G401.6 (cell line): ENCODE data around the gene RAB35.

Source experiments
- FAIRE-seq: peaks from 2 replicates; lab custom pipeline; 2012; peaks lifted over from hg19 to GRCh38; lab: Jason Lieb, UNC

Gene RAB35

DNA sequence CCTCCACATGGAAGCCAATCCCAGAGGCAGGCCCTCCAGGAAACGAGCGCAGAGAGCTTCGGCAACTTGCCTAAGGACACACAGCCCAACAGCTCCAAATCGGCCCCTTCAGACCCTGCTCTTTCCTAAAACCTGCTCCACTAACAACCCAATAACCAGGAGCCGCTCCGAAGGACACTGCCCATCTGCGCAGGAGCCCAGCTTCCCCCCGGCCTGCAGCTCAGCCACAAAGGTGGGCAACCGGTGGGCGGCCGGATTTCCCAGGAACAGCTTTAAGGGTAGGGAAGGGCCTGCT lies 13.6 kb downstream of the RAB35 start:
- FAIRE-seq = no peak

DNA sequence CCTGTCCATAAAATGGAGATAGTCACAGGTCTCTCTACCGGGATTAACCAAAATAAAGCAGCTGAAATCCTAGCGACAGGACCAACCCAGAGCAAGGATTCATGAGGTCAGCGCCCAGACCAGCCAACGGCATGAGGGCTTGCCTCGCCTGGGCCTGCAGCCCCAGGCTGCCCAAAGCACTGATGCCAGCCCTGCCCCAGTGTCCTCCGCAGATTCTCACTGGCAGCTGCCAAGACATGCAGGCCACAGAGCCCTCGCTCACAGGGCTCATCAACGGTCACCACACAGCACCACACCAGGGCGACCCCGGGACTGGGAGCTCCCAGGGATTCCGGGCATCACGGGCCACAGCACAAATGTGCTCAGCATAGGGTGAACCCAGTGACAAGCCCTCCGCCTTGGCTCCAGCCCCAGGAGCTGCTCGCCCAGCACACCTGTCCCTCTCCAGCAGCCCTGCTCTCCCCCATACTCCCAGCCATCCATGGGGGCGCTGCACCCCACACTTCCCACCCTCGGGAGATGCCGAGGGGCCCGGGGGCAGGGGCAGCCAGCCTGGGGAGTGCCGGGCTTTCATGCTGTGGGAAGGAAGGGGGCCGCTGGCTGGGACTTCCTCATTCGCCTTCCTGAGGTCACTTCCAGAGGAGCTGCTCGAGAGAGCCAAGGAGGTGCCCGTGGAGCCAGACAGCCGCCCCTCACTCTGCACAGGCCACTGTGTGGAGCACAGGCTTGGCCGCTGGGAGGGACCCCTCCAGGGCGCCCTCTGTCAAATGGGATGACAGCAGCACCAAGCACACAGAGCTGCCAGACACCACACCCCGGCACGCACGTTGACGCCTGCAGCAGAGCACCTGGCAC lies 14.1 kb downstream of the RAB35 start:
- no peak for FAIRE-seq

DNA sequence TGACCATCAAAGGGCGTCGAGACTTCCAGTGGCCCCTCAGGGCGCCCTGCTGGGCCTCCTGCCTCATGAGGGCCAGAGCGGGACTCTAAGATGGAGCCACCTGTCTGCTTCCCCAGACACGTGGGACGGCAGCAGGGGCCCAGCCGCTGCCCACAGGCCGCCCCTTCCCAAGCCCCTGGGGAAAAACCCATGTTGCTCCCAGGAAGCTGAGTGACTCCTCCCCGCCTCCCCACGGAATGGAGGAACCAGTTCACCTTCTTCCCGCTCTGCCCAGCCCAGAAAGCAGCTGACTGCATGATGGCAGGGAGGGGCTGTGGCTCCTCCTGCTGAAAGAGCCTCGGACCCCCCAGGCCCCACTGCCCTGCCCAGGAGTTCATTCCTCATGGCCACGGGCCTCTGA lies 14.9 kb downstream of the RAB35 start:
- no peak for FAIRE-seq

DNA sequence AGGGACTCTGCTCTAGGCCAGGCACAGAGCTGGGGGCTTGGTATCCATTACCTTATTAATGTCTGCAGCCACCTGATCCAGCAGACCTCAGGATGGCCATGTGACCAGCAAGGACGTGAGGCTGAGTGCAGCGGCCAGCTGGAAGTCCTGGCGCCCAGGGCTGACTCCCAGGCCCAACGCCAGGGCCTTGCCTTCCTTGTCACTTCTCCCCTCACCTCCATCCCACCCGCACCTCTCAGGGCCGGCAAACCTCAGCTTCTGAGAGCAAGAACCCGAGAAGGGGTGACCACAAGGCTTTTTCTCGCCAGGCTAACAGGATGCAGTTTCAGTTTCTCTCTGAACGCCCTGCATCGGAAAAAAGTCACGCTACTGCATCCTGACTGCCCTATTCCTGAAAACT lies 15.4 kb downstream of the RAB35 start:
- FAIRE-seq = no peak

DNA sequence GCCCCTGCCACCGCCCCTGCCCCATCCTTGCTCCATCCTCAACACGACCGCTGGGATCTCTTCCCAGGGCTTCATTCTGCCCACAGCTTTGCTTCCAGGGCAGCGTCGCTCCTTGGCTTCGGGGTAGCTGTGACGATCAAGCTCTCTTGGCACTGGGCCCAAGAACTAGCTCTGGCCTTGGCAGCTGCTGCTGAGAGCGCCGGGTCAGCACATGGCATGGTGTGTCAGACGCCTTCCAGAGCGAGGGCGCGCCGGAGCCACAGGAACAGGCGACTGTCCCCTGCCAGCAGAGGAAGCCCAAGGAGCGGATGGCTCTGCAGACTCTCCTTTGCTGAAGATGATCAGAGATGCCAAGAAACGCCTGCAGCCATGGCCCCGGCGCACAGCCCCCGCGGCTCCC lies 15.9 kb downstream of the RAB35 start:
- no peak for FAIRE-seq

DNA sequence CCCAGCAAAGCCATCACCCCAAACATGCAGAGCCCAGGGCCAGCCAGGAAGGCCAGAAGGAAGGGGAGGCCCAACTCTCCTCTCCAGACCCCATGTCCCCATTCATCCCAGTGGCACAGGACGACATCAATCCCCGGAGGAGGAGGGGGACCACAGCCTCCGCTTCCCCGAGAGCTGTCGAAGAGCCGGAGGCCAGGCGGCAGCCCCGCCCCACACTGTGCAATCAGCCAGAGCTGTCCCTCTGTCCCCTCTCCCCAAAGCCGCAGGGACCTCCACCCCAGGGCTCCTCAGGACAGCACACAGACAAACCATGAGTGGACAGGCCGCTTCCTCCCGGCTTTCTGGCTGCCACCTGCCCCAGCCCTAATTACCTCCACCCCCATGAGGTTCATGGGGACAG lies 16.8 kb downstream of the RAB35 start:
- no peak for FAIRE-seq

DNA sequence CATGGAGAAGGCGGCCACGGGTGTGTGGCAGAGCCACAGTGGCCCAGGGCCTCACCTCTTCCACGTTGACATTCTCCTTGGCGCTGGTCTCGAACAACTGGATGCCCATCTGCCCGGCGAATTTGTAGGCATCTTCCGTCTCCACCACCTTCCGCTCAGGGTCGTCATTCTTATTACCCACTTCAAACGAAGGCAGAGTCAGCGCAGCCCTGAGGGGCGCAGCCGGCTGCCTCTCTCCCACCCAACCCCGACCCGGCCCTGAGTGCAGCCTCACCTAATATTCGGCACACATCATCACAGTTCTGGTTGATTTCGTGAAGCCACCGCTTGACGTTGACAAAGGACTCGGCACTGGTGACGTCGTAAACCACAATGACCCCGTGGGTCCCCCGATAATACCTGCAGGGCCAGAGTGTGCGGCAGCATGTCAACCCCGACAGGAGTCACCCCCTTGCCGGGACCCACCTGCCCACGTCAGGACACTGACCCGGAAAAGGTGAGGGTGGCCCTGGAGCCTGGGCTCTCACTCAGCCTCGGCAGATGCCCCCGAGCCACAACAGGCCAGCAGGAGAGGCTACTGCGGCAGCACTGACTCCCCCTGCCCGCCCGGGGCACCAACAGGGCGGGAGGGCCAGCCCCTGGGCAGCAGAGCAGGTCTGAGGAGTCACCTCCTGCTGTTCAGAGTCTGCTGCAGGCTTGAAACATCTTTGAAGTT lies 17.6 kb downstream of the RAB35 start:
- FAIRE-seq = no peak

DNA sequence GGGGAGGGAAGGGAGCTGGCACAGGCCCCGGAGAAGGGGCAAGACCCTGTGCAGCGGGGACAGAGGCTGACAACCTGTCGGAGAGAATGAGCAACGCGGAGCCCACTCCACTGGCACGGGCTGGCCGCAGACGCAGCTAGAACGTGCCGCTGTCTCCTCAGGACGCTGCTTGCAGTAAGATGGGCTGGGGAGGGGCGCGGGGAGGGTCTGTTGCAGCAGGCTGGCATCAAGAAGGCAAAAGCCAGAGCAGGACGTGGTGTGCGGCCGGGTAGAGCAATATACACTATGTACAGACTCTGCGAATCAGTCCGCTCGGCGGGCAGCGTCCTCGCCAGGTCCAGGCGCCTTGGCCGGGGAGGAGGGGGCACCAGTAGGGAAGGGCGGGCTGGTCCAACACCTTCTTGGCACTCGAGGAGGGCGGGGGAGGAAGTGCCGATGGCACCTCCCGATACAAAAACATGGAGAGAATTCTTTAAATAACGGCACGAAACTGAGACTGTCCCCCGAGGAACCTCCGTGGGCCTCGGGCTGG lies 19.8 kb downstream of the RAB35 start:
- FAIRE-seq = no peak

DNA sequence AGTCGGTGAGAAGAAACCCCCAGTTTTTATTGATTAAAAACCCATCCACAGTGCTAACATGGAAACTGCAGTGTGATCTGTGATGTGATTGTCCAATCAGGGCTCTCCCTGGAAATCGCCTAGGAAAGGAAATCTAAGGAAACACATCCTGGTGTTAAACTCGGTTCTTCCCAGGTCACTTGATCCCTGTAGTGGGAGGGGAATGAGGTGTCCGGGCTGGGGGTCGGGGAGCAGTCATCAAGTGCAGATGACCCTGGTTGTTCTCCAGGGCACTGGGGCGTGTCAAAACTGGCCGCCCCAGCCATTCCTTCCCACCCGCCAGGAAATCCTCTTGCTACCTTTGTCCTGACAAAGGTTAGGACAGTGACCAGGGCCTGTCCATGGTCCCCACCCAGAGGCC lies 20.8 kb downstream of the RAB35 start:
- no peak for FAIRE-seq

DNA sequence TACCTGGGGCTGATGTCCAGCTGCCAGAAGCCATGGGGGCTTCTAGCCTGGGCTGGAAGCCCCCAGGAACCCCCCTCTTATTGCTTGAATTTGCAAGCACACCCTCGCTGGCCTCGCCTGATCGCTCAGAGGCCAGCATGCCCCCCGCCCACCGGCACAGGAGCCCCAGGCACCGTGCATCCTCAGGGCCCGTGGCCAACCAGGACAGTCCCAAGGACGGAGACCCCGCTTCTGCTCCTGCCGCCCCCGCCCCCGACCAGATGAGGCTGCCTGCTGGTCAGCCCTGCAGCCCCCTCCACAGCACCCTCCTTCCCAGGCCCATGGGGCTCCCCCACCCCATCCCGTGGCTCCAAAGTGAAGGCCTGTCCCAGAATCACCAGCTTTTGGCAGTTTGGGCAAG lies 21.2 kb downstream of the RAB35 start:
- no peak for FAIRE-seq

DNA sequence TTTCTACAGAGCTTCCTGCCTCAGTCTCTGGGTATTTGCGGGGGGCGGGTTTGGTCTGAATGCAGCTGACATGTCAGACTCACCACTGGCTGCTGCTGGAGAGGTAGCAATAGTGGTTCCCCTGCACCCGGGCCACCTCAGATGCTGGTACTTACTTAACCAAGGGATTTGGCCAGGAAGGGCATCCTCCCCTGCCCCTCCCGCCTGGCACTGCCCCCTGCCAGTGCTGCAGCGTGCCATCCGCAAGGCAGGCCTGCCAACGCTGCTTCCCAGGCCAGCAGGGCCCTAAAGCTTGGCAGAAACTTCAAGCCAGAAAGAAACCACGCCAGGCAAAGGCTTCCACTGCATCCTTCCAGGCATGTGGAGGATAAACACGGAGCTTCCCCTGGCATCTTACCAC lies 22.1 kb downstream of the RAB35 start:
- no peak for FAIRE-seq

DNA sequence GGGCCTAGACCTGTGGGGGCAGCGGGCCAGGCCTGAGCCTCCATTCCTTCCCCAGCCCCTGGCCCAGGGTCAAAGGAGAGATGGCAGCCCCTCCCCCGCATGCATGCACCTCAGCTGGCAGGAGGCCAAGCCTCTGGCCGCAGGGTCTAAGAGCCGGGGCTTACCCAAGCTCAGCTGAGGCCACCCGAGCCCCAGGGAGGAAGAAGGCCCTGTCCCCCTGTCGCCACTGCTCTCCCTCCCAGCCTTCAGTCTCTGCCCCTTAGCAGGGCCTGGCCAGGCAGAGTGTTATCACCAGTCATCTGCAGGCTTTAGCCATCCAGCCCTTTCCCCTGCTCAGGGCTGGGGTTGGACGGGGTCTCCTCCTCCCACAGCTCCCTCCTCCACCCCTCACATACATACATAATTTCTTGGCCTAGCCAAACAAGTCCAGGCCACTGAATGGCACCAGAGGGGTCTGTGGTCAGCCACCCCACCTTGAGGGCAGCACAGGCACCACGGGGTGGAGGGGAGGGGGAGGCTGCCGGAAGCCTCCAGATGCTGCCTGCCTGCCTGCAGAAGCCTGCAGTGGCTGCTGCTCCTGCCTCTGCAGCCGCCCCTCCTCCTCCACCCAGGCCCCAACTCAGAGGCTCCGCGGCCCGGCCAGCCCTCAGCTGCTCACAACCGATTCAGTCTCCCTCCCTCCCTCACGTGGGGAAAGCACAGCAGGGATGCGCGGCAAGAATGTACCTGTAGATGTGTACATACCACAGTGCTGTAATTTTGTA lies 22.8 kb downstream of the RAB35 start:
- no peak for FAIRE-seq

DNA sequence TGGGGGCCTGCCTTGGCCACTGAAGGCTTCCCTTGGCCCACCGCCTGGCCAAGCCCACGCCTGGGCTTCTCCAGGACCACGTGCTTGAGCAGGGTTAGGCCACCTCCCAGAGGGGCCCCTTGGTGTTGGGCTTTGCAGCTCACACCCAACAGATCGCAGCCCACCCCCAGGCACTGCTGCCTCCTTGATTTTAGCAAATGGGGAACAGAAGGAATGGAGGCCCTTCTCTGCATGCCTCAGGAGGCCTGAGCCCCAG lies 23.3 kb downstream of the RAB35 start:
- no peak for FAIRE-seq

DNA sequence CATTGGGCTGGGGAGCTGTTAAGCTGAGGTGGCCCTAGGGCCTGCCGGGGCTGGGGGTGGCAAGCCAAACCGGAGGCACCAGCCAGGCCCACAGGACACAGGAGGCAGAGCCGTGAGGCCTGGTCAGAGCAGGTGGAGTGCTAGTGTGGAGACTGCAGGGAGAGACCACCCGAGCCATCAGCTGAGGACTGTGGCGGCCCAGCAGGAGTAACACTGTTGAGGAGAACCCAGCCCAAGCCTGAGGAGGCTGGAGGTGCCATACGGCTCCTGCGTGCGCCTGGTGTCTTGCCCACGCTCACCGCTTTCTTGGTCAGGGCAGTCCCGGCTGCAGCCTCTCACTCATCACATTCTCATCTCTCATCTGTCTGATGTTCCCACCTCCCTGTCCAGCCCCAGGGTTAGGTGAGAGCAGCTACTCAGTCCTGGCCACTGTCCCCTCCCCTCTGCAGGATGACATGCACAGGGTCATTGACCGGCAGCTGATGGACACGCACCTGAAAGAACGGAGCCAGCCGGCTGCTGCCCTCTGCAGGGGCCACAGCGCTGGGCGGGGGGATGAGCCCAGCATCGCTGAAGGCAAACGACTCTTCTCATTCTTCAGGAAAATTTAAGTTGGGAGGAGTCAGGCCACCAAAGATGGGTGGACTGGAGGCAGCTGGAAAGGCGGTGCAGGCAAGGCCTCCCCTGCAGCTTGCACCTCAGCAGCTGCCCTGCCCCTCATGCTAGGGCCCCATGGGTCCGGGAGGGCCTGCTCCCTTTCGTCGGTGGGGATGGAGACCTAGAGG lies 23.8 kb downstream of the RAB35 start:
- FAIRE-seq = no peak

DNA sequence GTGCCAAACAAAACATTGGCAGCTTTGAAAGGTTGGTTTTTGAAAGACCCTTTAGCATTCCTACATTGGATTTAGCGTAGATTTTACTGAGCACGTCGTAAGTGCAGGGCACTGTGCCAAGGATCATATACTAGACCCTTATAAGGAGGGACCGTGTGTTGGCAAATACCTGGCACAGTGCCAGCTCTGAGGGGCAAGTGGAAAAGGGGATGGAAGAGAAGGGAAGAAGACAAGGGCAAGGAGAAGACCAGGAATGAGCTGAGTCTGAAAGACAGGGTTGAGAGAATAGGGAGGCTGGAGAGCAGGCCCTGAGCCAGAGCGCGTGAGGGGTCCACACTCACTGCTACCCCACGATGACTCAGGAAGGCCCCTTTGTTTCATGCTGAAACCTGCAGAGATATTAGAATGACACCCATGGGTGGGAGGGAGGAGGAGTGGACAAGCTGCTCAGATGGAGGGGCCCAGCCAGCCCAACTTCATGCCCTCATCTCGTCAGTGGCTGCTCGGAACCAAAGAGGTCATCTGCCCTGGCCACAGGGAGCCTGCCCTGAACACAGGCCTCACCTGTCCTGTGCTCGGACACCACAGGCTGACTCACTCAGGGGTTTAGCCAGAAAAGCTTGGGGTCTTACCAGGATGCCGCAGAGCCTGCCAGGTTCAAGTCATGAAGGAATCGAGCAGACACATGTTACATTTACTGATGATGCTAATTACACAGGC lies 25.0 kb downstream of the RAB35 start:
- no peak for FAIRE-seq

DNA sequence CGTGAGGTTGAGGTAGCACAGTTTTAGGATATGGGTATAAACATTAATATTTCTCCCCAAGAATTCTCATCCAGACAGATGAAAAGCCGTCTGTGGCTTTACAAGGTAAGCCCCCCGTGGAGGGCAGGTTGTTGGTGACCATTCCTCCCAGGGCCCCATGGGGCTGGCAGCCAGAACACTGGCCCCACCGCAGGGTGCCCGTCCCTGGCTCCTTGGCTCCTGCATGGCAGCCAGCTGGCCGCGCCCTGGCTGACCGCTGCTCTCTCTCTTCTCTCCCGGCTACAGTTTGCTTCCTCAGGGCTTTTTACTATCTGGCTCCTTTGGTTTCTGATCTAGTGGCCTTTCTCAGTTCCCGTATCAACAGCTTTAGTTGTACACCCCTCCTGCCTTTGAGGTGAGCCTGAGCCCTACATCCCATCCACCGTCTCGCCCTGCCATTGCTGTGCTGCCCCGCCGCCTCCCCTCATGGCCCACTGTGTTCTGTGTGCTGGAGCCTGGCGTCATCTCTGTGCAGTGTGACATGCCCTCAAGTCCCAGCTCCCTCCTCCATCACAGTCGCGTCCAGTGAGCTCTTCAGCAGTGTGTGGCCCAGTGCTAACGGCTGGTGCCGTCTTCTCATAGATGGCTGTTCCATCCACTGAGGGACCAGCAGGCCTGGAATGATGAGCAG lies 25.8 kb downstream of the RAB35 start:
- FAIRE-seq = no peak

DNA sequence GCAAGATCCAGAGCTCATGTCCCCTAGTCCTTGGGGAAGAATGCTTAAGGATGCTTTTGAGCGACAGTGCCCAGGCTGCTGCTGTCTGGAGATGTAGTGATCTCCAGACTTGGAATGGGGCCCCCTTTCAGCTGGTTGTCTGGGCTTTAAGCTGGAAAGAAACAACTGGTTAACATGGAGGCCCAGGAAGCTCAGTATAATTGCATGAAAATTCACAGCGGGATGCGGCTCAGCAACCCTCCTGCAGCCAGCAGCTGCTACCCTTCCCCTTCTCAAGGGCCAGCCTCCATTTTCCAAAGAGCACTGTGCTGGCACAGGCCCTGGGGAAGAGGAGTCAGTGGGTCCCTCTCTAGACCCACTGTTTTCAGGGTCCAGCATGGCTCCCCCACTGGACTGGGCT lies 26.3 kb downstream of the RAB35 start:
- FAIRE-seq = no peak

DNA sequence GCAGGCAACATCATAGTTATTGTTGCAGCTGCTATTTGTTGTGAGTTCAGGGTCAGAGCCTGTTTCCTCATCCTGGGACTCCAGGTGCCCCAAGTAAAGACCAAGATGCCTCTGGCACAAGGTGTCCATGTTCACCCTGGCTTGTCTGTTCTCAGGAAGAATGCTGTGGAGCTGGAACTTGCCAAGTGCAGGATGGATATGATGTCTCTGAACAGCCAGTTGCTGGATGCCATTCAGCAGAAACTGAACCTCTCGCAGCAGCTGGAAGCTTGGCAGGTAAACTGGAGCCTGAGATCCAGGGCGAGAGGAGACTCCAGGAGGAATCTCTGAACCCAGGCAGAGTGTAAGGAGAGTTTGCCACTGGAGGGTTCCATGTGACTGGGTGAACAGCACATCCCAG lies 26.8 kb downstream of the RAB35 start:
- no peak for FAIRE-seq

DNA sequence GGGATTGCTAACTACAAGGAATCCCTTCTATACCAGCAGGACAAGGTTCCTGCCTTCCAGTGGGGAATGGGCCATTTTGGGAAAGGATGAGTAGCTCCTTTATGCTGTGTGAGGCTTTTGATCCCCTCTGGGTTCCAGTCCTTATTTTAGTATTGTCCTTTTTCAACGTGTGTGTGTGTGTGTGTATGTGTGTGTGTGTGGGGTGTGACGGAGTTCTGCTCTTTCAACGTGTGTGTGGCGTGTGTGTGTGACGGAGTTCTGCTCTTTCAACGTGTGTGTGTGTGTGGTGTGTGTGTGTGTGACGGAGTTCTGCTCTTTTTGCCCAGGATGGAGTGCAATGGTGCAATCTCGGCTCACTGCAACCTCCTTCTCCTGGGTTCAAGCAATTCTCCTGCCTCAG lies 27.4 kb downstream of the RAB35 start:
- FAIRE-seq = no peak

DNA sequence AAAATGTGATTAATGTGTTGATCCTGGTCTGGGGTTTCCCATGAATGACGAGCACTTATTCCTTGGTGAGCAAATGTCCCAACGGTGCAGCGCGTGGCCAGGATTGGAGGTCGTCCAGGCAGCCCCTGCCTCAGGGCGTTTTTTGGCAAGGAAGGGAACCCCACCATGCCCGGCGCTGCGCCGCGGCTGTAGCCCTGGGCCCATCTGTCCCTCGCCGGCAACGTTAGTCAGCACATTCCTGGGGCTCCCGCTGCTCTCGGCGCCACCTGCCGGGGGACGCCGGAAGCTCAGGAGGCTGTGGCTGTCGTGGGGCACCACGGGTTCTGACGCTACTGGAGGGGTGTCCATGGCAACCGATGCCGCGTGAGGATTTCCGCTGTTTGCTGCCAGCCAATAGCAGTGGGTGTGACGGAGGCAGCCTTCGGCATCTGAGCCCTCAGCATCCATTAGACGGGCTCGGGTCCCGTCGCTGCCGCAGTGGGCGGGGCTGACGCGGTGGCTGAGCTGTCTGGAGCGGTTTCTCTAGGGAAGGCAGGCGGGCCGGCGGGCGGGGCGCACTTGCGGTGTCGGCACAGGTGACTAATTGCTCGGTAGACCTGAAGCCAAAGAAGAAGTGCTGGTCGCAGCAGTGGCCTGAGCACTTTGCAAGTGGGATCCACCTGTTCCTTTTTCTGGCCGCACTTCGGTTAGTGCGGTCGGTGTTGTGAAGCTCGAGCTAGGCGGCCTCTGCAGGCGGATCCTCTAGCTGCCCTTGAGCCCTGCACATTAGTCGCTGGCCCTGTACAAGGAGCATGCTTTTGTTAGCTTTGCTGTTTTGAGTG lies 29.5 kb downstream of the RAB35 start:
- FAIRE-seq = peak; percentile 97
